HL-60 (cell line): ENCODE measurements around the gene MLF2.

Experiments used
- GABPA ChIP-seq: IDR thresholded peaks from 2 replicates; pipeline ENCODE4 v1.6.1; 2012; ENCODE audit warnings: low read depth
- TF ChIP-seq, protein P1 (sequence below): IDR thresholded peaks from one replicate; pipeline ENCODE4 v1.5.1; 2011; ENCODE audit warnings: low read length, control low read depth, inconsistent platforms; ENCODE audit not compliant: insufficient read depth
- TF ChIP-seq, protein P2 (sequence below): IDR thresholded peaks from 2 replicates; pipeline ENCODE4 v1.6.1; 2012; ENCODE audit warnings: low read depth; ENCODE audit not compliant: insufficient replicate concordance

DNA sequence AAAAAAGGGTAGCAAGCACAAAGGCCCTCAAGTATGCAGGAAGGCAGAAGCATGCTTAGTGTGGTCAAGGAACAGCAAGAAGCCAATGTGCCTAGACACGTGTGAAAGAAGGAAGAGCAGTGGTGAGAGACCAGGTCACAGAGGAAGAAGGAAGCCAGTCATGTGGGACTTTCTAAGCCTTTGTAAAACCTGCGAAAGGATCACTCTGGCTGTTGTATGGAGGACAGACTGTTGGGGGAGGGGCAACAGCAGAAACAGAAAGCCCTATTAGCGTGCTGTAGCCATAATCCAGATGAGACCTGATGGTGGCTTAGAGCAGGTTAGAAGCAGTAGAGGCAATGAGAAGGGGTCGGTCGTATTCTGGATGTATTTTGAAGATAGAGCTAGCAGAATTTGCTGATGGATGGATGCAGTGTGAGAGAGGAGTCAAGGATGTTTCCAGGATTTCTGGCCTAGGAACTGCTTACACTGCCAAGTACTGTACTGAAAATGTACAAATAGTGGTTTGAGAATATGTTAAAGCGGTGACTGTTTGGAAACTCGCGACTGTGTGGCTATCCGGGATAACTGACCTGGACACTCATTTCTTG, 5.7 kb upstream of the MLF2 start:
- TF ChIP-seq, protein P1, sequence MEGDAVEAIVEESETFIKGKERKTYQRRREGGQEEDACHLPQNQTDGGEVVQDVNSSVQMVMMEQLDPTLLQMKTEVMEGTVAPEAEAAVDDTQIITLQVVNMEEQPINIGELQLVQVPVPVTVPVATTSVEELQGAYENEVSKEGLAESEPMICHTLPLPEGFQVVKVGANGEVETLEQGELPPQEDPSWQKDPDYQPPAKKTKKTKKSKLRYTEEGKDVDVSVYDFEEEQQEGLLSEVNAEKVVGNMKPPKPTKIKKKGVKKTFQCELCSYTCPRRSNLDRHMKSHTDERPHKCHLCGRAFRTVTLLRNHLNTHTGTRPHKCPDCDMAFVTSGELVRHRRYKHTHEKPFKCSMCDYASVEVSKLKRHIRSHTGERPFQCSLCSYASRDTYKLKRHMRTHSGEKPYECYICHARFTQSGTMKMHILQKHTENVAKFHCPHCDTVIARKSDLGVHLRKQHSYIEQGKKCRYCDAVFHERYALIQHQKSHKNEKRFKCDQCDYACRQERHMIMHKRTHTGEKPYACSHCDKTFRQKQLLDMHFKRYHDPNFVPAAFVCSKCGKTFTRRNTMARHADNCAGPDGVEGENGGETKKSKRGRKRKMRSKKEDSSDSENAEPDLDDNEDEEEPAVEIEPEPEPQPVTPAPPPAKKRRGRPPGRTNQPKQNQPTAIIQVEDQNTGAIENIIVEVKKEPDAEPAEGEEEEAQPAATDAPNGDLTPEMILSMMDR: no peak
- TF ChIP-seq, protein P2, sequence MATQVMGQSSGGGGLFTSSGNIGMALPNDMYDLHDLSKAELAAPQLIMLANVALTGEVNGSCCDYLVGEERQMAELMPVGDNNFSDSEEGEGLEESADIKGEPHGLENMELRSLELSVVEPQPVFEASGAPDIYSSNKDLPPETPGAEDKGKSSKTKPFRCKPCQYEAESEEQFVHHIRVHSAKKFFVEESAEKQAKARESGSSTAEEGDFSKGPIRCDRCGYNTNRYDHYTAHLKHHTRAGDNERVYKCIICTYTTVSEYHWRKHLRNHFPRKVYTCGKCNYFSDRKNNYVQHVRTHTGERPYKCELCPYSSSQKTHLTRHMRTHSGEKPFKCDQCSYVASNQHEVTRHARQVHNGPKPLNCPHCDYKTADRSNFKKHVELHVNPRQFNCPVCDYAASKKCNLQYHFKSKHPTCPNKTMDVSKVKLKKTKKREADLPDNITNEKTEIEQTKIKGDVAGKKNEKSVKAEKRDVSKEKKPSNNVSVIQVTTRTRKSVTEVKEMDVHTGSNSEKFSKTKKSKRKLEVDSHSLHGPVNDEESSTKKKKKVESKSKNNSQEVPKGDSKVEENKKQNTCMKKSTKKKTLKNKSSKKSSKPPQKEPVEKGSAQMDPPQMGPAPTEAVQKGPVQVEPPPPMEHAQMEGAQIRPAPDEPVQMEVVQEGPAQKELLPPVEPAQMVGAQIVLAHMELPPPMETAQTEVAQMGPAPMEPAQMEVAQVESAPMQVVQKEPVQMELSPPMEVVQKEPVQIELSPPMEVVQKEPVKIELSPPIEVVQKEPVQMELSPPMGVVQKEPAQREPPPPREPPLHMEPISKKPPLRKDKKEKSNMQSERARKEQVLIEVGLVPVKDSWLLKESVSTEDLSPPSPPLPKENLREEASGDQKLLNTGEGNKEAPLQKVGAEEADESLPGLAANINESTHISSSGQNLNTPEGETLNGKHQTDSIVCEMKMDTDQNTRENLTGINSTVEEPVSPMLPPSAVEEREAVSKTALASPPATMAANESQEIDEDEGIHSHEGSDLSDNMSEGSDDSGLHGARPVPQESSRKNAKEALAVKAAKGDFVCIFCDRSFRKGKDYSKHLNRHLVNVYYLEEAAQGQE: no peak
- TF ChIP-seq GABPA: no peak
